ENCODE results near the gene ZC3H7B.

- TF ChIP-seq CTCF (IDR thresholded peaks at IDR 0.05; ENCODE audit: low read length) (no peak), EZH2 (IDR thresholded peaks at IDR 0.05; ENCODE audit: borderline replicate concordance, low read length) (no peak)
Measured at GRCh38 chr22:41343717-41344116, 42.4 kb downstream of the ZC3H7B start.

Data from OCI-LY1 (cell line).